K562 (cell line): ENCODE measurements around the gene CLCNKA. TPM values are rescaled to one million over a fixed set of nuclear protein-coding genes. Genes with fewer than 3 reads are reported as not detected.
A peak's percentile ranks its signal among the peaks of the same experiment; 100 is the strongest.

Experiments
- BRF1 ChIP-seq: IDR thresholded peaks from 3 replicates; pipeline ENCODE4 v1.6.1; 2011; ENCODE audit warnings: borderline replicate concordance, mild to moderate bottlenecking; ENCODE audit not compliant: insufficient read length; ENCODE audit errors: extremely low read depth
- EHMT2 ChIP-seq: fragments of 450-650 bp; IDR thresholded peaks from 2 replicates; pipeline ENCODE4 v1.6.1; 2018; ENCODE audit warnings: antibody characterized with exemption
- MEF2D ChIP-seq: conservative IDR thresholded peaks from 2 replicates; pipeline ENCODE4 v1.6.1; 2016; ENCODE audit warnings: low read depth, missing genetic modification characterization, missing compliant biosample characterization
- MTA1 ChIP-seq: fragments of 450-650 bp; IDR thresholded peaks from 2 replicates; pipeline ENCODE4 v1.6.1; 2017; ENCODE audit warnings: borderline replicate concordance
- NFE2L1 ChIP-seq: fragments of 450-650 bp; IDR thresholded peaks from 2 replicates; pipeline ENCODE4 v1.6.1; 2016; ENCODE audit warnings: missing genetic modification characterization, low read depth, mild to moderate bottlenecking, missing compliant biosample characterization, moderate library complexity, borderline replicate concordance
- NR1H2 ChIP-seq: sonication (generic); formaldehyde crosslinking; IDR thresholded peaks from 2 replicates; pipeline ENCODE4 v1.4.0; 2020; ENCODE audit warnings: mild to moderate bottlenecking, missing genetic modification reagents
- PHTF2 ChIP-seq: fragments of 250-450 bp; sonication (Bioruptor Pico); IDR thresholded peaks from 2 replicates; pipeline ENCODE4 v1.5.0; 2021; ENCODE audit warnings: mild to moderate bottlenecking
- STAG1 ChIP-seq: sonication (generic); formaldehyde crosslinking; IDR thresholded peaks from 2 replicates; pipeline ENCODE4 v1.5.0; 2020; ENCODE audit warnings: missing genetic modification reagents, borderline replicate concordance
- TCF7L2 ChIP-seq: fragments of 150-350 bp; IDR thresholded peaks from 2 replicates; pipeline ENCODE4 v1.6.1; 2016; ENCODE audit warnings: low read depth, mild to moderate bottlenecking, low read length, moderate library complexity
- TEAD2 ChIP-seq: fragments of 450-650 bp; IDR thresholded peaks from 2 replicates; pipeline ENCODE4 v1.6.1; 2016; ENCODE audit warnings: missing genetic modification characterization, control low read depth, missing compliant biosample characterization
- ZFP30 ChIP-seq: fragments of 250-450 bp; sonication (Bioruptor Pico); IDR thresholded peaks from 2 replicates; pipeline ENCODE4 v1.8.0; 2022; ENCODE audit warnings: moderate library complexity, mild to moderate bottlenecking, inconsistent platforms, borderline replicate concordance
- ZNF239 ChIP-seq: fragments of 250-450 bp; sonication (Bioruptor Pico); IDR thresholded peaks from 2 replicates; pipeline ENCODE4 v1.4.0; 2020; ENCODE audit warnings: mild to moderate bottlenecking
- ZNF311 ChIP-seq: fragments of 250-450 bp; sonication (Bioruptor Pico); IDR thresholded peaks from 2 replicates; pipeline ENCODE4 v1.4.0; 2020; ENCODE audit warnings: mild to moderate bottlenecking, moderate library complexity
- ZNF644 ChIP-seq: fragments of 200-800 bp; sonication (Bioruptor generic); IDR thresholded peaks from 2 replicates; pipeline ENCODE4 v1.6.1; 2016; ENCODE audit warnings: low read depth, missing genetic modification characterization, missing compliant biosample characterization
- ZNF79 ChIP-seq: fragments of 250-450 bp; sonication (Bioruptor Pico); IDR thresholded peaks from 2 replicates; pipeline ENCODE4 v1.4.0; 2020; ENCODE audit warnings: low read depth, mild to moderate bottlenecking, moderate library complexity
- polyA plus RNA-seq, 8 experiments: library from polyadenylated mRNA; depleted of rRNA in 4 of 8; stranded (reverse) in 5 of 8; unstranded in 3 of 8; fragments of >200 nt; fragmentation: Nextera tagmentation in 2 of 8; fragmentation: Illumina TruSeq in 1 of 8; extraction: Ambion mirVana in 2 of 8; extraction: Trizol in 1 of 8; gene quantifications; 2 replicates each; pipeline versions ENCODE4 v1.2.1 to v1.2.3, GENCODE V29; 2011 to 2014; ENCODE audit warnings: inconsistent platforms in 1 of 8, missing spikeins in 1 of 8
- total RNA-seq, 7 experiments: library from RNA; depleted of rRNA in 6 of 7; stranded (reverse); fragments of >200 nt in 6 of 7; fragmentation: Illumina TruSeq in 2 of 7; extraction: Trizol in 2 of 7; gene quantifications; 2 replicates each; pipeline versions ENCODE4 v1.2.1 to v1.2.3, GENCODE V29; 2011 to 2021; ENCODE audit warnings: low replicate concordance in 1 of 7
- TF ChIP-seq, protein P1 (sequence below), 2 experiments: fragments of 150-350 bp in 1 of 2; IDR thresholded peaks; 2 replicates each; pipeline ENCODE4 v1.6.1; 2012 to 2016; ENCODE audit warnings: low read depth in 2 of 2, low read length in 2 of 2, mild to moderate bottlenecking in 1 of 2, moderate library complexity in 1 of 2
- TF ChIP-seq, protein P2 (sequence below): sonication (generic); formaldehyde crosslinking; IDR thresholded peaks from 2 replicates; pipeline ENCODE4 v1.8.0; 2023; ENCODE audit warnings: missing genetic modification reagents, mild to moderate bottlenecking, borderline replicate concordance
- TF ChIP-seq, protein P3 (sequence below): sonication (generic); formaldehyde crosslinking; IDR thresholded peaks from 2 replicates; pipeline ENCODE4 v1.8.0; 2022; ENCODE audit warnings: missing genetic modification reagents, mild to moderate bottlenecking, moderate library complexity, borderline replicate concordance

CLCNKA gene
- total and polyA plus RNA-seq, 9 of the 15 experiments (the other 6 are each of a cell fraction or from before 2014, with no cell fraction given), result 0.03 to 0.37 (median 0.10) TPM; not detected in 3

DNA sequence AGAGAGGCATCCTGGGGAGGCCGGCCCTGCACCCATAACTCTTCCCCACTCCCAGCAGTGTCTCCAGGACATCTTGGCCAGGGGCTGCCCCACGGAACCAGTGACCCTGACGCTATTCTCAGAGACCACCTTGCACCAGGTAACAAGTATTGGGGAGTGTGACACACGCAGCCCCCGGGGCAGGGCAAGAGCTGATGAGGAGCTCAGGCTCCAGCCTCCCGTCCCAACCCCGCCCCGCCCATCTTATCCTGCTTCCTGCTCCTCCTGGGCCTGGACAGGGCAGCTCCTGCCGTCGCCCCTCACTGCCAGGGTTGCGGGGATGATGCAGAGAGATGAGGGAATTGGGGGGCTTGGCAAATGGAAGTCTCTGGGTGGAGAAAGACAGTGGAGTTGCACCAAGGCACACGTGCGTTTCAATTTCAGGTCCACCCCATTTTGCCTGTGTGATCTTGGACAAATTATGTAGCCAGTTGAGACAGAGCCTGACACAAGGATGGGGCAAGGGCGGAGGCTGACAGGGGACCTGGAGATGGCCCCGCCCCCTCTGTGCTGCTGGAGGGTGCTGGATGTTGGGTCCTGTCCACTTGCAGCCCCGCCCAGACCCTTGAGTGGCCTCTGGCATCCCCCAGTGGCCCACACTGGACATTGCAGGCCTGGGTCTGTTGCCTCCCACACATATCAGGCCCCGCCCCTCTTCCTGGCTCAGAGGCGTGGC, 10.7 kb downstream of the CLCNKA start (continued):
- TF ChIP-seq PHTF2 (CRISPR knock-in tag) (no peak), ZNF644 (tag) (no peak), NFE2L1 (tag) (no peak), ZFP30 (CRISPR knock-in tag) (no peak), MEF2D (tag) (no peak), TEAD2 (no peak), ZNF79 (CRISPR knock-in tag) (no peak), BRF1 (no peak), EHMT2 (no peak), MTA1 (no peak), STAG1 (CRISPR knock-in tag) (peak; percentile 97), TCF7L2 (no peak), NR1H2 (CRISPR knock-in tag) (no peak), ZNF311 (CRISPR knock-in tag) (no peak), ZNF239 (CRISPR knock-in tag) (no peak)
- TF ChIP-seq, protein P1, sequence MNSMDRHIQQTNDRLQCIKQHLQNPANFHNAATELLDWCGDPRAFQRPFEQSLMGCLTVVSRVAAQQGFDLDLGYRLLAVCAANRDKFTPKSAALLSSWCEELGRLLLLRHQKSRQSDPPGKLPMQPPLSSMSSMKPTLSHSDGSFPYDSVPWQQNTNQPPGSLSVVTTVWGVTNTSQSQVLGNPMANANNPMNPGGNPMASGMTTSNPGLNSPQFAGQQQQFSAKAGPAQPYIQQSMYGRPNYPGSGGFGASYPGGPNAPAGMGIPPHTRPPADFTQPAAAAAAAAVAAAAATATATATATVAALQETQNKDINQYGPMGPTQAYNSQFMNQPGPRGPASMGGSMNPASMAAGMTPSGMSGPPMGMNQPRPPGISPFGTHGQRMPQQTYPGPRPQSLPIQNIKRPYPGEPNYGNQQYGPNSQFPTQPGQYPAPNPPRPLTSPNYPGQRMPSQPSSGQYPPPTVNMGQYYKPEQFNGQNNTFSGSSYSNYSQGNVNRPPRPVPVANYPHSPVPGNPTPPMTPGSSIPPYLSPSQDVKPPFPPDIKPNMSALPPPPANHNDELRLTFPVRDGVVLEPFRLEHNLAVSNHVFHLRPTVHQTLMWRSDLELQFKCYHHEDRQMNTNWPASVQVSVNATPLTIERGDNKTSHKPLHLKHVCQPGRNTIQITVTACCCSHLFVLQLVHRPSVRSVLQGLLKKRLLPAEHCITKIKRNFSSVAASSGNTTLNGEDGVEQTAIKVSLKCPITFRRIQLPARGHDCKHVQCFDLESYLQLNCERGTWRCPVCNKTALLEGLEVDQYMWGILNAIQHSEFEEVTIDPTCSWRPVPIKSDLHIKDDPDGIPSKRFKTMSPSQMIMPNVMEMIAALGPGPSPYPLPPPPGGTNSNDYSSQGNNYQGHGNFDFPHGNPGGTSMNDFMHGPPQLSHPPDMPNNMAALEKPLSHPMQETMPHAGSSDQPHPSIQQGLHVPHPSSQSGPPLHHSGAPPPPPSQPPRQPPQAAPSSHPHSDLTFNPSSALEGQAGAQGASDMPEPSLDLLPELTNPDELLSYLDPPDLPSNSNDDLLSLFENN (IDR thresholded peaks at IDR 0.05; ENCODE audit: low read depth in 2 of 2, low read length in 2 of 2), result no peak; a peak in 1 of 4 replicates
- TF ChIP-seq, protein P2, sequence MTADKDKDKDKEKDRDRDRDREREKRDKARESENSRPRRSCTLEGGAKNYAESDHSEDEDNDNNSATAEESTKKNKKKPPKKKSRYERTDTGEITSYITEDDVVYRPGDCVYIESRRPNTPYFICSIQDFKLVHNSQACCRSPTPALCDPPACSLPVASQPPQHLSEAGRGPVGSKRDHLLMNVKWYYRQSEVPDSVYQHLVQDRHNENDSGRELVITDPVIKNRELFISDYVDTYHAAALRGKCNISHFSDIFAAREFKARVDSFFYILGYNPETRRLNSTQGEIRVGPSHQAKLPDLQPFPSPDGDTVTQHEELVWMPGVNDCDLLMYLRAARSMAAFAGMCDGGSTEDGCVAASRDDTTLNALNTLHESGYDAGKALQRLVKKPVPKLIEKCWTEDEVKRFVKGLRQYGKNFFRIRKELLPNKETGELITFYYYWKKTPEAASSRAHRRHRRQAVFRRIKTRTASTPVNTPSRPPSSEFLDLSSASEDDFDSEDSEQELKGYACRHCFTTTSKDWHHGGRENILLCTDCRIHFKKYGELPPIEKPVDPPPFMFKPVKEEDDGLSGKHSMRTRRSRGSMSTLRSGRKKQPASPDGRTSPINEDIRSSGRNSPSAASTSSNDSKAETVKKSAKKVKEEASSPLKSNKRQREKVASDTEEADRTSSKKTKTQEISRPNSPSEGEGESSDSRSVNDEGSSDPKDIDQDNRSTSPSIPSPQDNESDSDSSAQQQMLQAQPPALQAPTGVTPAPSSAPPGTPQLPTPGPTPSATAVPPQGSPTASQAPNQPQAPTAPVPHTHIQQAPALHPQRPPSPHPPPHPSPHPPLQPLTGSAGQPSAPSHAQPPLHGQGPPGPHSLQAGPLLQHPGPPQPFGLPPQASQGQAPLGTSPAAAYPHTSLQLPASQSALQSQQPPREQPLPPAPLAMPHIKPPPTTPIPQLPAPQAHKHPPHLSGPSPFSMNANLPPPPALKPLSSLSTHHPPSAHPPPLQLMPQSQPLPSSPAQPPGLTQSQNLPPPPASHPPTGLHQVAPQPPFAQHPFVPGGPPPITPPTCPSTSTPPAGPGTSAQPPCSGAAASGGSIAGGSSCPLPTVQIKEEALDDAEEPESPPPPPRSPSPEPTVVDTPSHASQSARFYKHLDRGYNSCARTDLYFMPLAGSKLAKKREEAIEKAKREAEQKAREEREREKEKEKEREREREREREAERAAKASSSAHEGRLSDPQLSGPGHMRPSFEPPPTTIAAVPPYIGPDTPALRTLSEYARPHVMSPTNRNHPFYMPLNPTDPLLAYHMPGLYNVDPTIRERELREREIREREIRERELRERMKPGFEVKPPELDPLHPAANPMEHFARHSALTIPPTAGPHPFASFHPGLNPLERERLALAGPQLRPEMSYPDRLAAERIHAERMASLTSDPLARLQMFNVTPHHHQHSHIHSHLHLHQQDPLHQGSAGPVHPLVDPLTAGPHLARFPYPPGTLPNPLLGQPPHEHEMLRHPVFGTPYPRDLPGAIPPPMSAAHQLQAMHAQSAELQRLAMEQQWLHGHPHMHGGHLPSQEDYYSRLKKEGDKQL (CRISPR knock-in tag), result no peak
- TF ChIP-seq, protein P3, sequence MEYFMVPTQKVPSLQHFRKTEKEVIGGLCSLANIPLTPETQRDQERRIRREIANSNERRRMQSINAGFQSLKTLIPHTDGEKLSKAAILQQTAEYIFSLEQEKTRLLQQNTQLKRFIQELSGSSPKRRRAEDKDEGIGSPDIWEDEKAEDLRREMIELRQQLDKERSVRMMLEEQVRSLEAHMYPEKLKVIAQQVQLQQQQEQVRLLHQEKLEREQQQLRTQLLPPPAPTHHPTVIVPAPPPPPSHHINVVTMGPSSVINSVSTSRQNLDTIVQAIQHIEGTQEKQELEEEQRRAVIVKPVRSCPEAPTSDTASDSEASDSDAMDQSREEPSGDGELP (CRISPR knock-in tag), result peak; percentile 84; the same call in 1 of the 2 replicates
